D721Med (cell line): ENCODE data around the gene SAMD4B.

Source experiments
- DNase-seq: peaks from one replicate; pipeline ENCODE4 v3.0.0; 2011; ENCODE audit warnings: low spot score; ENCODE audit not compliant: insufficient read length
- FAIRE-seq: peaks from 2 replicates; lab custom pipeline; 2011; peaks lifted over from hg19 to GRCh38; lab: Jason Lieb, UNC
- CTCF ChIP-seq: IDR thresholded peaks from 2 replicates; pipeline ENCODE4 v1.5.1; 2012; ENCODE audit warnings: mild to moderate bottlenecking, control low read depth; ENCODE audit not compliant: insufficient read depth; ENCODE audit errors: missing control alignments

SAMD4B gene

GRCh38 chr19:39341129-39341718 is 997 bp upstream of the SAMD4B start:
- no peak for FAIRE-seq
- DNase-seq = no peak
- no peak for TF ChIP-seq CTCF

GRCh38 chr19:39342647-39343305 is 555 bp downstream of the SAMD4B start:
- no peak for TF ChIP-seq CTCF
- no peak for DNase-seq
- FAIRE-seq = no peak

- TF ChIP-seq CTCF = no peak
- no peak for DNase-seq
- FAIRE-seq = no peak
Measured at GRCh38 chr19:39345956-39346355, 3.7 kb downstream of the SAMD4B start.

GRCh38 chr19:39347332-39348164 is 5.3 kb downstream of the SAMD4B start:
- FAIRE-seq (no peak), DNase-seq (no peak)
- TF ChIP-seq CTCF = no peak

GRCh38 chr19:39349326-39349725 is 7.1 kb downstream of the SAMD4B start:
- FAIRE-seq (no peak), DNase-seq (no peak)
- TF ChIP-seq CTCF = no peak

GRCh38 chr19:39350156-39350555 is 7.9 kb downstream of the SAMD4B start:
- TF ChIP-seq CTCF = no peak
- FAIRE-seq (no peak), DNase-seq (no peak)

GRCh38 chr19:39351537-39352064 is 9.4 kb downstream of the SAMD4B start:
- no peak for TF ChIP-seq CTCF
- FAIRE-seq (no peak), DNase-seq (no peak)
